Heart left ventricle (tissue), 16 donors: Measurements from ENCODE around the gene QSOX1. TPM values are rescaled to one million over a fixed set of nuclear protein-coding genes. Genes with fewer than 3 reads are reported as not detected.

ENCODE experiments used
- ATAC-seq, 4 donors: fragments of 200-7000 bp; cut with Tn5 transposase; one replicate each; pipeline ENCODE4 v1.9.1; 2020 to 2022; ENCODE audit warnings: moderate library complexity in 4 of 4, mild to moderate bottlenecking in 3 of 4, moderate number of reproducible peaks in 1 of 4
- DNase-seq, 5 donors: peaks; one replicate each; pipeline ENCODE4 v3.0.0-alpha.2; 2020
- H3K27ac ChIP-seq, 12 donors: fragments of 200-600 bp; sonication (generic) in 4 of 12; one replicate each; pipeline versions ENCODE4 v1.5.0 to v1.8.0; 2016 to 2022; ENCODE audit warnings: mild to moderate bottlenecking in 2 of 12
- H3K27me3 ChIP-seq, 9 donors: fragments of 200-600 bp; sonication (generic) in 2 of 9; one replicate each; pipeline versions ENCODE4 v1.5.1 to v1.8.0; 2016 to 2022; ENCODE audit warnings: mild to moderate bottlenecking in 3 of 9
- H3K36me3 ChIP-seq, 9 donors: fragments of 200-600 bp; sonication (generic) in 2 of 9; one replicate each; pipeline versions ENCODE4 v1.5.0 to v1.8.0; 2018 to 2022; ENCODE audit warnings: mild to moderate bottlenecking in 2 of 9
- H3K4me1 ChIP-seq, 12 donors: fragments of 200-600 bp; sonication (generic) in 4 of 12; one replicate each; pipeline versions ENCODE4 v1.5.0 to v1.8.0; 2016 to 2022; ENCODE audit warnings: mild to moderate bottlenecking in 3 of 12
- H3K4me3 ChIP-seq, 12 donors: fragments of 200-600 bp; sonication (generic) in 4 of 12; one replicate each; pipeline versions ENCODE4 v1.5.0 to v1.8.0; 2017 to 2022; ENCODE audit warnings: mild to moderate bottlenecking in 9 of 12, moderate library complexity in 4 of 12
- H3K9me3 ChIP-seq, 12 donors: fragments of 200-600 bp; sonication (generic) in 4 of 12; one replicate each; pipeline versions ENCODE4 v1.5.0 to v1.8.0; 2016 to 2022; ENCODE audit warnings: mild to moderate bottlenecking in 1 of 12
- POLR2A ChIP-seq, 2 donors: fragments of 450-650 bp; IDR thresholded peaks; one replicate each; pipeline ENCODE4 v1.6.1; 2017; ENCODE audit warnings: antibody characterized with exemption in 2 of 2, mild to moderate bottlenecking in 2 of 2, moderate library complexity in 2 of 2
- WGBS, 4 donors: extraction: QIAGEN DNeasy Blood & Tissue Kit in 2 of 4; methylation state at CpG; one replicate each; pipeline versions ENCODE4 v1.1.5 to v1.1.7; 2013 to 2018; 5-methylcytosine and 5-hydroxymethylcytosine counted together
- intact Hi-C, 10 donors: fragments of 100-400 bp; cut with DNase I; formaldehyde crosslinking; loops; one replicate each; pipeline versions ENCODE4 v1.11.1 to v1.14.2; 2022
- polyA plus RNA-seq, 2 donors: library from polyadenylated mRNA; stranded (reverse); fragments of 200-250 nt; gene quantifications; one replicate each; pipeline ENCODE4 v1.2.3, GENCODE V29; 2013
- total RNA-seq, 9 donors: library from RNA; depleted of rRNA in 2 of 9; stranded (reverse); fragments of >200 nt in 2 of 9; fragmentation: NEBNext Ultra II Directional in 3 of 9; extraction: Animal tissue kit (Norgen Biotek cat#: 25700) in 3 of 9; gene quantifications; one replicate each; pipeline versions ENCODE4 v1.1.0 to v1.2.4, GENCODE V29; 2016 to 2023
- TF ChIP-seq, protein P1 (sequence below), 12 donors: fragments of 200-600 bp; sonication (generic) in 4 of 12; IDR thresholded peaks; one replicate each; pipeline versions ENCODE4 v1.5.0 to v1.8.0; 2018 to 2022; ENCODE audit warnings: antibody characterized with exemption in 12 of 12, mild to moderate bottlenecking in 5 of 12
- donor health status: ischemic (EF 13 %, LVEDD 7.1; RV severe dilation, severe dysfunction).
- donor health status: healthy with polysubstance abuse.
- donor health status: DM: no; HTN: yes; CAD: no.
- donor health status: DM: no; HTN: no; CAD: no.
- donor health status: ischemic (EF 25% LVEDD 6.9; RV normal size, moderate dysfunction).
- donor health status: ischemic (EF 25% LVEDD 5.7; RV mildly dilated, moderate dysfunction).
- donor health status: healthy.
- donor health status: DM: yes; HTN: yes; CAD: no.
- donor health status: ischemic (EF 35%, LVEDD 5.7; RV mildly dilated, moderate dysfunction).
- donor health status: nonischemic (EF 11% LVEDD 7.7; RV severe dilation, severe dysfunction).
- donor health status: DM: yes; HTN: yes; CAD: no.
- donor health status: PGD.
- donor health status: ischemic (EF 29% LVEDD 5.4; RV normal size, mild dysfunction).
- donor health status: nonischemic (EF 23%, LVEDD 6.1; RV moderate dilation, normal function).

The QSOX1 gene
- total and polyA plus RNA-seq, 11 donors, result 62.3 to 250 (median 122) TPM

DNA sequence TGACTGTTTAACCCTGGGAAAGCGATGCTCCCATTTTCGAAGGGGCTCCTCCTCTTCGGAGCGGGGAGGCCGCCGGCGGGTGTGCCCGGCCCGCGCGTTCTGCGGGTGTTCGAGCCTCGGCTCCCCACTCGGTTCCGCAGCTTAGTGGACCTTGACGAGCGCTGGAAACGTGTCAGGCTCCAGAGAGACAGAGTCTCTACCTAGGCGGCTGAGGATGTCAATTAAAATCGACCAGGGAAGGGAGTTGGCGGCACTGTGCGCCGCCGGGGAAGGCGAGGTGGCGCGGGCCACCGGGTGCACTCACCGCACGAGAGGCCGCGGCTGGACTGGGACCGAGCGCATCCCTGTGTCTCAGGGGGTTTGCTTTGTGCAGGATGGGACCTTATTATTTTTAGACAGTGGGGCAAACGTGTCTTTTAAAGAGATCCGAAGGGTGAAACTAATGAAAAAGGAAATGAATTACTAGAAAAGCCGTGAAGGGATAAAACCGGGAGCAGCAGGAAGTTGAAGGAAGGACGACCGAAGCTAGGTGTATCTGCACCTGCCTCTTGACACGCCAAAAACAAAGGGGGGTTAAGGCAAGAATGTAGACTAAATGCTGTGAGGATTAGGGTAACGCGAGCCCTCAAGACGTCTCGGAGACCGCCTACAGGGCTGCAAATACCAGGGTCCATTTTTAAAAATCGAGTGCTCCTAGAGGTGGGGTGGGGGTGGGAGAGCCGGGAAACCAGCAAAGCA lies 81.0 kb downstream of the QSOX1 start:
- intact Hi-C loops, result no loop called here
- no peak for ATAC-seq
- Histone ChIP-seq H3K4me3 (peak overlapping the region in 4 of 12 donors; percentile 0 to 34 (median 24)), H3K4me1 (peaks cover 4 to 46% (median 34%) of the 10 kb centered on the region in 12 donors), H3K27me3 (peaks cover 72 to 100% (median 99%) of the 10 kb centered on the region in 9 donors), H3K9me3 (no peaks in the 10 kb centered on the region), H3K27ac (no peak overlapping the region), H3K36me3 (no peaks in the 10 kb centered on the region)
- WGBS, 4 donors, result 3 to 6% (median 5%) methylated on average over 33 to 49 of the region's 49 CpGs
- no peak for DNase-seq
- TF ChIP-seq, protein P1, sequence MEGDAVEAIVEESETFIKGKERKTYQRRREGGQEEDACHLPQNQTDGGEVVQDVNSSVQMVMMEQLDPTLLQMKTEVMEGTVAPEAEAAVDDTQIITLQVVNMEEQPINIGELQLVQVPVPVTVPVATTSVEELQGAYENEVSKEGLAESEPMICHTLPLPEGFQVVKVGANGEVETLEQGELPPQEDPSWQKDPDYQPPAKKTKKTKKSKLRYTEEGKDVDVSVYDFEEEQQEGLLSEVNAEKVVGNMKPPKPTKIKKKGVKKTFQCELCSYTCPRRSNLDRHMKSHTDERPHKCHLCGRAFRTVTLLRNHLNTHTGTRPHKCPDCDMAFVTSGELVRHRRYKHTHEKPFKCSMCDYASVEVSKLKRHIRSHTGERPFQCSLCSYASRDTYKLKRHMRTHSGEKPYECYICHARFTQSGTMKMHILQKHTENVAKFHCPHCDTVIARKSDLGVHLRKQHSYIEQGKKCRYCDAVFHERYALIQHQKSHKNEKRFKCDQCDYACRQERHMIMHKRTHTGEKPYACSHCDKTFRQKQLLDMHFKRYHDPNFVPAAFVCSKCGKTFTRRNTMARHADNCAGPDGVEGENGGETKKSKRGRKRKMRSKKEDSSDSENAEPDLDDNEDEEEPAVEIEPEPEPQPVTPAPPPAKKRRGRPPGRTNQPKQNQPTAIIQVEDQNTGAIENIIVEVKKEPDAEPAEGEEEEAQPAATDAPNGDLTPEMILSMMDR (IDR thresholded peaks at IDR 0.05), result no peak
- TF ChIP-seq POLR2A (IDR thresholded peaks at IDR 0.05), result no peak

DNA sequence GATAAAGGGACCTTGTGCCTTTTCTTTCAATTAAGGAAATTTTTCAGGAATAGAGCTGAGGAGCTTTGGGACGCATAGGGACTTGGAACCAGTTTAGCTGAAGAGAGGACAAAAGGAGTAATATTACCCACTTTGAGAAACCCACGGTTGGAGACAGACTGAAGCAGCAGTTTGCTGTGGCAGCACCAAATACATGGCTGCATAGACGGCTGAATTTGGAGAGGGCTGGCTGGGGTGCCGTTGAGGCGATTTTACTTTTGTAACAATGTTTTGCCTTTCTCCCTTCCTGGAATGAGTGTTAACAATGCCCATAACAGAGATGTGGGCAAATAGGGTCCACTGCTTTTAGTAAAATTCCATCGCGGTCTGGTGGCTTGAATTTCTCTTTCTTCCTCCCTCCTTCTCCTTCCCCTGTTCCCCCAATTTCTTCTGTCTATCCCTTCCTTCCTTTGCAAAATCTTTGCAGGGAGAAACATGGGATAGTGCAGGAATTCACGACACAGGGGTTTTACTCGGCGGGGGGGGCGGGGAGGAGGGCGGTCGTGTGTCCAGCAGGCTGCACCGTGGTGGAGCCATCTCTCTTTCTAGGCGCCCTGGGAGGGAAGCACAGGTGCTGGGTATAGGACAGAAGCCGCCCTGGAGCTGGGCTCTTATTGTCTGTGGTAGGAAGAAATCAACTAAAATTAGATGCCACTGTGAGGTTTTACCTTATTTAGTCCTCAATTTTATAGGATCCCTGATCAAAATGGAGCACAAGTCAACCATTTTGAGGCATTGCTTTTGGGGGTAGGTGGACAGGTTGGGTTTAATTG lies 82.2 kb downstream of the QSOX1 start:
- ATAC-seq (no peak), DNase-seq (no peak)
- H3K4me1 ChIP-seq, result peaks cover 0 to 34% (median 24%) of the 10 kb centered on the region in 12 donors
- H3K9me3 ChIP-seq, result no peaks in the 10 kb centered on the region
- H3K27ac ChIP-seq, result no peak overlapping the region
- no peak overlapping the region for H3K4me3 ChIP-seq
- no peaks in the 10 kb centered on the region for H3K36me3 ChIP-seq
- H3K27me3 ChIP-seq, result peaks cover 66 to 100% (median 98%) of the 10 kb centered on the region in 9 donors
- 5 to 8% (median 6%) methylated on average over 16 of the region's 16 CpGs for WGBS, 4 donors
- no peak for TF ChIP-seq POLR2A (IDR thresholded peaks at IDR 0.05)
- intact Hi-C loops, result no loop called here

DNA sequence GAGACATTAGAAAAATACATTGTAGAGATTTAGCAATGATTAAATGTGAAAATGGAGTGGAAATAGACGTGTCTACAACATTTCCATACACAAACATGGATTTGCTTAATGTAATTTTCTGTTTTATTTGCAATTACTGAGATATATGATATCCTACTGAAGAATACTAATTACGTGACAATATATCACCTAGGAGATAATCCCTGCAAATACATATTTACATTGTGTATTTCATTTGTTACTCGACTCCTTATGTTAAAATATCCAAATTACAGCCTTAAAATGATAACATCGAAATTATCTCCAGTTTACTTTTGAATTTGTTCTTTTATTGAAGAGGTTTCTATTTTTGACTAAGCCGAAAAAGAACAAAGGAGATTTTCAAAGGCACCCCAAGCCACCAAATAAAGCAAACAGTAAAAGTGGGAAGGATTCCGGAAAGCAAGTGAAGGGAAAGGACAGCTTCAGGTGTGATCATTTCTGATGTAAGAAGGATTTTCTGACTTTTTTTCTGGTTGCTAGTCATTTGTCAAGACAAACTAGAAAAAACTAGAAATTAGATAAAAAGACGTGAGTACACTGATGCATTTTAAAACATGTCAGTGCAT lies 83.3 kb downstream of the QSOX1 start:
- H3K9me3 ChIP-seq, result no peaks in the 10 kb centered on the region
- no peak overlapping the region for H3K27ac ChIP-seq
- intact Hi-C loops, result no loop called here
- ATAC-seq, result no peak
- H3K27me3 ChIP-seq, result peaks cover 56 to 100% (median 97%) of the 10 kb centered on the region in 9 donors
- no peak overlapping the region for H3K4me3 ChIP-seq
- H3K4me1 ChIP-seq, result peaks cover 0 to 30% (median 23%) of the 10 kb centered on the region in 12 donors
- TF ChIP-seq, protein P1 (IDR thresholded peaks at IDR 0.05), result no peak
- no peak for TF ChIP-seq POLR2A (IDR thresholded peaks at IDR 0.05)
- 14 to 18% (median 17%) methylated on average over 7 of the region's 7 CpGs for WGBS, 4 donors
- H3K36me3 ChIP-seq, result no peaks in the 10 kb centered on the region
- DNase-seq, result no peak

DNA sequence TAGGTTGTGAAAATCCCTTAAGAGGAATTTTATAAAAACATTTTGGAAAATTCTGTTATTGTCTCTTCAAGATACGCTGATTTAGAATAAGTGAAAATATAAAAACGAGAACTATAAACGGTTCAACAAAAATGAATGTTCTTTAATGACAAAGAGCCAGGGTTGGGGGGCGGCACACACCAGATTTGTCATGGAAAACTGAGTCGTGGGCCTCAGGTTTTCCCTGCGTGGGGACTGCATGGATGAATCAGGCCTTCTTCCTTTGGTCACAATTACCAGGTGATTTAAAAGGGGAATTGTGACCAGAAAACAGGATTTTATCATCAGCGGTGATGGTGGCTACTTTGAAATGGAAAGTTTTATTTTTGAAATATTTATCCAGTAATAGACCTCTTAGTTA lies 84.0 kb downstream of the QSOX1 start:
- Histone ChIP-seq H3K27ac (no peak overlapping the region), H3K4me3 (no peak overlapping the region), H3K9me3 (no peaks in the 10 kb centered on the region), H3K36me3 (no peaks in the 10 kb centered on the region), H3K27me3 (peaks cover 49 to 100% (median 90%) of the 10 kb centered on the region in 9 donors), H3K4me1 (peaks cover 0 to 23% (median 17%) of the 10 kb centered on the region in 12 donors)
- WGBS, 4 donors, result 13 to 20% (median 15%) methylated on average over 7 of the region's 7 CpGs
- no peak for TF ChIP-seq POLR2A (IDR thresholded peaks at IDR 0.05)
- TF ChIP-seq, protein P1 (IDR thresholded peaks at IDR 0.05), result no peak
- no peak for DNase-seq
- intact Hi-C loops, result no loop called here
- ATAC-seq, result no peak
